Skeletal muscle tissue (tissue), 4 donors: Measurements from ENCODE around the gene KLHL13. TPM values are rescaled to one million over a fixed set of nuclear protein-coding genes. Genes with fewer than 3 reads are reported as not detected.

ENCODE experiments used
- H3K27ac ChIP-seq: one replicate; pipeline ENCODE4 v1.7.0; 2013; ENCODE audit warnings: mild to moderate bottlenecking, low read depth, low read length, inconsistent platforms
- H3K27me3 ChIP-seq, 3 donors: one replicate each; pipeline ENCODE4 v1.7.0; 2013; ENCODE audit warnings: low read length in 3 of 3; ENCODE audit not compliant: control insufficient read depth in 3 of 3, insufficient read depth in 3 of 3
- H3K36me3 ChIP-seq, 3 donors: one replicate each; pipeline ENCODE4 v1.7.0; 2013; ENCODE audit warnings: low read length in 3 of 3; ENCODE audit not compliant: control insufficient read depth in 3 of 3, insufficient read depth in 3 of 3
- H3K4me1 ChIP-seq, 3 donors: one replicate each; pipeline ENCODE4 v1.7.0; 2013; ENCODE audit warnings: low read length in 3 of 3, mild to moderate bottlenecking in 3 of 3; ENCODE audit not compliant: control insufficient read depth in 3 of 3, insufficient read depth in 3 of 3
- H3K4me3 ChIP-seq, 3 donors: one replicate each; pipeline ENCODE4 v1.7.0; 2013; ENCODE audit warnings: low read length in 3 of 3
- H3K9ac ChIP-seq, 3 donors: one replicate each; pipeline ENCODE4 v1.7.0; 2013; ENCODE audit warnings: low read length in 3 of 3, mild to moderate bottlenecking in 3 of 3, moderate library complexity in 2 of 3, low read depth in 1 of 3
- H3K9me3 ChIP-seq, 3 donors: one replicate each; pipeline ENCODE4 v1.7.0; 2013; ENCODE audit warnings: low read length in 3 of 3; ENCODE audit not compliant: control insufficient read depth in 3 of 3
- total RNA-seq: library from RNA; depleted of rRNA; stranded (reverse); fragments of >200 nt; gene quantifications from one replicate; pipeline ENCODE4 v1.2.3, GENCODE V29; 2014
- donor health status: Osteomylitis.

The KLHL13 gene
- total RNA-seq, 1 donor from 2014 or later, result 80.9 TPM

- no peak overlapping the region for H3K4me3 ChIP-seq
- H3K4me1 ChIP-seq, result no peaks in the 10 kb centered on the region
- H3K9me3 ChIP-seq, result no peaks in the 10 kb centered on the region
- H3K9ac ChIP-seq, result no peak overlapping the region
- H3K27me3 ChIP-seq, result no peaks in the 10 kb centered on the region
- no peaks in the 10 kb centered on the region for H3K36me3 ChIP-seq
- no peak overlapping the region for H3K27ac ChIP-seq
Observed at GRCh38 chrX:118088084-118088483, 28.5 kb downstream of the KLHL13 start.

- H3K27ac ChIP-seq, result no peak overlapping the region
- no peak overlapping the region for H3K4me3 ChIP-seq
- no peaks in the 10 kb centered on the region for H3K27me3 ChIP-seq
Observed at GRCh38 chrX:118074196-118074595, 42.4 kb downstream of the KLHL13 start.

DNA sequence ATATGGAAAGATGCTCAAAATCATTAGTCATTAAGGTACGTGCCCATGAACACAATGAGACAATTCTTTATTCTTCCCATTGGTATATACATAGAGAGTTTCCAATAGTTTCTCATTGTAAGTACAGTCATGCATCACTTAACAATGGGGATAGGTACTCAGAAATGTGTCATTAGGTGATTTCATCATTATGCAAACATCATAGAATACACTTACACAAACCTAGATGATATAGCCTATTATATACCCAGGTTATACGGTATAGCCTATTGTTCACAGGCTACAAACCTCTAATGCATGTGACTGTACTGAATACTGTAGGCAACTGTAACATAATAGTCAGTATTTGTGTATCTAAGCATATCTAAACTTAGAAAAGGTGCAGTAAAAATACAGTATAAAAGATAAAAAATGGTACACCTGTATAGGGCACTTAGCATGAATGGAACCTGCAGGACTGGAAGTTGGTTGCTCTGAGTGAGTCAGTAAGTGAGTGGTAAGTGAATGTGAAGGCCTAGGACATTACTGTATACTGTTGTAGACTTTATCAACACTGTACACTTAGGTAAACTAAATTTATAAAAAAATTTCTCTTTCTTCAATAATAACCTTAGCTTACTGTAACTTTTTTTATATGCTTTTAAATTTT is 49.6 kb downstream of the KLHL13 start:
- H3K4me3 ChIP-seq, result no peak overlapping the region
- H3K27ac ChIP-seq, result no peak overlapping the region
- no peaks in the 10 kb centered on the region for H3K9me3 ChIP-seq
- H3K4me1 ChIP-seq, result no peaks in the 10 kb centered on the region
- H3K9ac ChIP-seq, result no peak overlapping the region
- H3K36me3 ChIP-seq, result no peaks in the 10 kb centered on the region
- H3K27me3 ChIP-seq, result no peaks in the 10 kb centered on the region

More at GRCh38 chrX:118074196-118074595, 42.4 kb downstream of the KLHL13 start:
- Histone ChIP-seq H3K36me3 (no peaks in the 10 kb centered on the region), H3K4me1 (no peaks in the 10 kb centered on the region), H3K9ac (no peak overlapping the region), H3K9me3 (no peaks in the 10 kb centered on the region)

- Histone ChIP-seq H3K27me3 (no peaks in the 10 kb centered on the region), H3K4me1 (no peaks in the 10 kb centered on the region), H3K4me3 (no peak overlapping the region), H3K9me3 (no peaks in the 10 kb centered on the region), H3K27ac (no peak overlapping the region), H3K36me3 (no peaks in the 10 kb centered on the region), H3K9ac (no peak overlapping the region)
Observed at GRCh38 chrX:118062817-118063615, 53.6 kb downstream of the KLHL13 start.

- no peak overlapping the region for H3K27ac ChIP-seq
- H3K9me3 ChIP-seq, result no peaks in the 10 kb centered on the region
- H3K4me3 ChIP-seq, result no peak overlapping the region
Observed at GRCh38 chrX:118062048-118062789, 54.4 kb downstream of the KLHL13 start.

GRCh38 chrX:118058924-118059323 is 57.7 kb downstream of the KLHL13 start:
- Histone ChIP-seq H3K9me3 (no peaks in the 10 kb centered on the region), H3K36me3 (no peaks in the 10 kb centered on the region), H3K27ac (no peak overlapping the region), H3K4me1 (no peaks in the 10 kb centered on the region), H3K27me3 (no peaks in the 10 kb centered on the region), H3K4me3 (no peak overlapping the region), H3K9ac (no peak overlapping the region)

More at GRCh38 chrX:118062048-118062789, 54.4 kb downstream of the KLHL13 start:
- no peaks in the 10 kb centered on the region for H3K27me3 ChIP-seq
- no peaks in the 10 kb centered on the region for H3K4me1 ChIP-seq
- no peaks in the 10 kb centered on the region for H3K36me3 ChIP-seq
- H3K9ac ChIP-seq, result no peak overlapping the region

- H3K4me3 ChIP-seq, result no peak overlapping the region
- H3K9me3 ChIP-seq, result no peaks in the 10 kb centered on the region
- no peaks in the 10 kb centered on the region for H3K4me1 ChIP-seq
- H3K27me3 ChIP-seq, result no peaks in the 10 kb centered on the region
- no peaks in the 10 kb centered on the region for H3K36me3 ChIP-seq
- H3K27ac ChIP-seq, result no peak overlapping the region
- H3K9ac ChIP-seq, result no peak overlapping the region
Observed at GRCh38 chrX:118056870-118057269, 59.7 kb downstream of the KLHL13 start.

GRCh38 chrX:118049713-118050112 is 66.9 kb downstream of the KLHL13 start:
- Histone ChIP-seq H3K27me3 (no peaks in the 10 kb centered on the region), H3K4me1 (no peaks in the 10 kb centered on the region), H3K27ac (no peak overlapping the region), H3K4me3 (no peak overlapping the region), H3K9me3 (no peaks in the 10 kb centered on the region), H3K9ac (no peak overlapping the region), H3K36me3 (no peaks in the 10 kb centered on the region)

DNA sequence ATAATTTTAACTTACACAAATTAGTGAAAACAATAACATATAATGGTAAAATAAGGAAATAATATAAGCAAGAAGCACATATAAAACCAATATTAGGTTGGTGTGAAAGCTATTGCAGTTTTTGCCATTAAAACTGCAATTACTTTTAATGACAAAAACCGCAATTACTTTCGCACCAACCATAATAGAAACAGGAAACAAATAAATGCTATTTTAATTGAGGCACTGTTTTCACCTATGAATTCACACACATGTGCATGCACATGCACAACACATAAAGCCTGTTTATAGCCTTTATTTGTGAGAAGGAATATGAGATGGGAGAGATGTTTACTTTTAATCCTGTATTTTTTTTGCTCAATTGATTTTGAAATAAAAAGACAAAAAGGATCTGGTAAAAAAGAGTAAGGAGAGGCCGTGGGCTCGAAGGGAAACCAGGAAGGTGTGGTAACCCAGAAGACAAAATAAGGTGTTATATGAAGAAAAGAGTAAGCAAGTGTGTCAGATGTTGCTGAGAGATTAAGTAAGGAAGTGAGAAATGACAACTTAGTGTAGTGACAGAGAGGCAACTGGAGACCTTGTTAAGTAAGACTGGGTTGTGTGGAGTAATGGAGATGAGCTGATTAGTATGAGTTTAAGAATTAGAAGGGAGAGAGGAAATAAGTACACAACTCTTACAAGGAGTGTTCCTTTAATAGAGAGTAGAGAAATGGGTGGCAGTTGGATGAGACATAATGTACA is 69.0 kb downstream of the KLHL13 start:
- no peaks in the 10 kb centered on the region for H3K36me3 ChIP-seq
- no peak overlapping the region for H3K27ac ChIP-seq
- H3K9me3 ChIP-seq, result no peaks in the 10 kb centered on the region
- H3K4me1 ChIP-seq, result no peaks in the 10 kb centered on the region
- H3K27me3 ChIP-seq, result no peaks in the 10 kb centered on the region
- no peak overlapping the region for H3K4me3 ChIP-seq
- H3K9ac ChIP-seq, result no peak overlapping the region
